Heart right ventricle (tissue), 16 donors: Measurements from ENCODE around the gene PODNL1. TPM values are rescaled to one million over a fixed set of nuclear protein-coding genes. Genes with fewer than 3 reads are reported as not detected.

Experiments used
- ATAC-seq, 8 donors: fragments of 200-7000 bp; cut with Tn5 transposase; one replicate each; pipeline ENCODE4 v1.9.1; 2020; ENCODE audit warnings: mild to moderate bottlenecking in 8 of 8, moderate library complexity in 8 of 8, moderate number of reproducible peaks in 1 of 8
- DNase-seq, 2 donors: peaks; one replicate each; pipeline ENCODE4 v3.0.0-alpha.2; 2020
- H3K27ac ChIP-seq, 10 donors: fragments of 200-600 bp; sonication (generic) in 2 of 10; one replicate each; pipeline versions ENCODE4 v1.5.0 to v1.8.0; 2020 to 2022; ENCODE audit warnings: mild to moderate bottlenecking in 3 of 10
- H3K27me3 ChIP-seq, 7 donors: fragments of 200-600 bp; one replicate each; pipeline ENCODE4 v1.8.0; 2021 to 2022; ENCODE audit warnings: mild to moderate bottlenecking in 2 of 7
- H3K36me3 ChIP-seq, 9 donors: fragments of 200-600 bp; sonication (generic) in 1 of 9; one replicate each; pipeline versions ENCODE4 v1.5.0 to v1.8.0; 2020 to 2022; ENCODE audit warnings: mild to moderate bottlenecking in 2 of 9
- H3K4me1 ChIP-seq, 9 donors: fragments of 200-600 bp; sonication (generic) in 1 of 9; one replicate each; pipeline versions ENCODE4 v1.5.0 to v1.8.0; 2020 to 2022; ENCODE audit warnings: mild to moderate bottlenecking in 4 of 9
- H3K4me3 ChIP-seq, 10 donors: fragments of 200-600 bp; sonication (generic) in 2 of 10; one replicate each; pipeline versions ENCODE4 v1.5.0 to v1.8.0; 2020 to 2022; ENCODE audit warnings: mild to moderate bottlenecking in 7 of 10, moderate library complexity in 2 of 10
- H3K9me3 ChIP-seq, 11 donors: fragments of 200-600 bp in 10 of 11; sonication (generic) in 2 of 11; one replicate each; pipeline versions ENCODE4 v1.5.0 to v1.8.0; 2013 to 2022; ENCODE audit warnings: mild to moderate bottlenecking in 2 of 11, control low read depth in 1 of 11, moderate library complexity in 1 of 11
- CTCF ChIP-seq, 9 donors: fragments of 200-600 bp; sonication (generic) in 2 of 9; IDR thresholded peaks; one replicate each; pipeline versions ENCODE4 v1.5.0 to v1.8.0; 2021 to 2022; ENCODE audit warnings: antibody characterized with exemption in 9 of 9, mild to moderate bottlenecking in 5 of 9, moderate library complexity in 1 of 9
- WGBS, 2 donors: extraction: QIAGEN DNeasy Blood & Tissue Kit; methylation state at CpG; one replicate each; pipeline ENCODE4 v1.1.7; 2013; ENCODE audit warnings: inconsistent platforms in 1 of 2; 5-methylcytosine and 5-hydroxymethylcytosine counted together
- intact Hi-C, 10 donors: fragments of 100-400 bp; cut with DNase I; formaldehyde crosslinking; loops; one replicate each; pipeline versions ENCODE4 v1.11.1 to v1.14.2; 2022
- polyA plus RNA-seq, 2 donors: library from polyadenylated mRNA; stranded (reverse); fragments of 200-250 nt; gene quantifications; one replicate each; pipeline ENCODE4 v1.2.3, GENCODE V29; 2013
- total RNA-seq, 10 donors: library from RNA; stranded (reverse); fragmentation: NEBNext Ultra II Directional in 3 of 10; extraction: Animal tissue kit (Norgen Biotek cat#: 25700) in 3 of 10; gene quantifications; one replicate each; pipeline versions ENCODE4 v1.2.1 to v1.2.4, GENCODE V29; 2021 to 2023
- donor health status: Arrhythmogenic right ventricular cardiomyopathy.
- donor health status: ischemic (EF 13 %, LVEDD 7.1; RV severe dilation, severe dysfunction).
- donor health status: healthy with polysubstance abuse.
- donor health status: DM: no; HTN: yes; CAD: no.
- donor health status: DM: no; HTN: no; CAD: no.
- donor health status: ischemic (EF 25% LVEDD 6.9; RV normal size, moderate dysfunction).
- donor health status: ischemic (EF 25% LVEDD 5.7; RV mildly dilated, moderate dysfunction).
- donor health status: healthy.
- donor health status: DM: yes; HTN: yes; CAD: no.
- donor health status: Ischemic cardiomyopathy.
- donor health status: ischemic (EF 35%, LVEDD 5.7; RV mildly dilated, moderate dysfunction).
- donor health status: nonischemic (EF 11% LVEDD 7.7; RV severe dilation, severe dysfunction).
- donor health status: DM: yes; HTN: yes; CAD: no.
- donor health status: PGD.
- donor health status: ischemic (EF 29% LVEDD 5.4; RV normal size, mild dysfunction).
- donor health status: nonischemic (EF 23%, LVEDD 6.1; RV moderate dilation, normal function).

PODNL1 gene
- total and polyA plus RNA-seq, 12 donors: 0.76 to 6.2 (median 1.8) TPM

GRCh38 chr19:13909430-13909829 lies 28.8 kb downstream of the PODNL1 start:
- Histone ChIP-seq H3K36me3 (peaks cover 5 to 62% (median 30%) of the 10 kb centered on the region in 9 donors), H3K27me3 (no peaks in the 10 kb centered on the region), H3K4me3 (no peak overlapping the region), H3K9me3 (no peaks in the 10 kb centered on the region), H3K27ac (no peak overlapping the region), H3K4me1 (peaks cover 0 to 25% (median 16%) of the 10 kb centered on the region in 9 donors)
- WGBS, 2 donors: 96 to 100% methylated on average over 2 of the region's 2 CpGs
- intact Hi-C loops: no loop called here
- ATAC-seq (no peak), DNase-seq (no peak)
- TF ChIP-seq CTCF (IDR thresholded peaks at IDR 0.05): no peak

- WGBS, 2 donors: 89 to 91% methylated on average over 8 of the region's 8 CpGs
- no peak for DNase-seq
Observed at GRCh38 chr19:13908674-13909073, 29.5 kb downstream of the PODNL1 start.

GRCh38 chr19:13906910-13907309 lies 31.3 kb downstream of the PODNL1 start:
- DNase-seq (no peak), ATAC-seq (no peak)
- H3K27ac ChIP-seq: peak overlapping the region in 6 of 10 donors; percentile 66 to 87 (median 81)
- no peaks in the 10 kb centered on the region for H3K27me3 ChIP-seq
- H3K36me3 ChIP-seq: peaks cover 0 to 37% (median 9%) of the 10 kb centered on the region in 9 donors
- WGBS, 2 donors: 93 to 98% methylated on average over 5 of the region's 5 CpGs
- intact Hi-C loops: no loop called here
- peaks cover 0 to 25% (median 16%) of the 10 kb centered on the region in 9 donors for H3K4me1 ChIP-seq
- peak overlapping the region in 9 of 10 donors; percentile 80 to 97 (median 86) for H3K4me3 ChIP-seq
- no peaks in the 10 kb centered on the region for H3K9me3 ChIP-seq
- TF ChIP-seq CTCF (IDR thresholded peaks at IDR 0.05): no peak

More at GRCh38 chr19:13908674-13909073, 29.5 kb downstream of the PODNL1 start:
- intact Hi-C loops: no loop called here
- Histone ChIP-seq H3K4me1 (peaks cover 0 to 25% (median 16%) of the 10 kb centered on the region in 9 donors), H3K36me3 (peaks cover 5 to 55% (median 24%) of the 10 kb centered on the region in 9 donors), H3K9me3 (no peaks in the 10 kb centered on the region), H3K4me3 (no peak overlapping the region), H3K27me3 (no peaks in the 10 kb centered on the region), H3K27ac (no peak overlapping the region)
- no peak for ATAC-seq
- TF ChIP-seq CTCF (IDR thresholded peaks at IDR 0.05): no peak

GRCh38 chr19:13906521-13906904 lies 31.7 kb downstream of the PODNL1 start:
- ATAC-seq (peak; percentile 6 to 64 (median 22)), DNase-seq (peak in 1 of 2 donors; percentile 27)
- H3K27ac ChIP-seq: peak overlapping the region in 9 of 10 donors; percentile 33 to 87 (median 69)
- TF ChIP-seq CTCF (IDR thresholded peaks at IDR 0.05): no peak
- intact Hi-C loops: no loop called here
- H3K4me3 ChIP-seq: peak overlapping the region; percentile 77 to 97 (median 85)
- H3K27me3 ChIP-seq: no peaks in the 10 kb centered on the region
- H3K36me3 ChIP-seq: peaks cover 0 to 33% (median 8%) of the 10 kb centered on the region in 9 donors
- peaks cover 0 to 25% (median 16%) of the 10 kb centered on the region in 9 donors for H3K4me1 ChIP-seq
- no peaks in the 10 kb centered on the region for H3K9me3 ChIP-seq
- WGBS, 2 donors: 5 to 7% methylated on average over 10 to 13 of the region's 13 CpGs
